ENCODE measurements around the gene ADAMTS2. TPM values are rescaled to one million over a fixed set of nuclear protein-coding genes. Genes with fewer than 3 reads are reported as not detected.
A peak's percentile ranks its signal among the peaks of the same experiment; 100 is the strongest.

The ADAMTS2 gene
- total and polyA plus RNA-seq, 2 of the 4 experiments (the other 2 are of a cell fraction): 19.0 to 58.8 TPM

GRCh38 chr5:179316982-179317381, 28.3 kb downstream of the ADAMTS2 start:
- CTCF ChIA-PET: no interaction called here
- no peak overlapping the region for H2AFZ ChIP-seq (replicated peaks; ENCODE audit: low read length, poor library complexity)
- TF ChIP-seq NFE2L2 (IDR thresholded peaks at IDR 0.05; ENCODE audit: low read depth, low read length) (no peak), CTCF (conservative IDR thresholded peaks at IDR 0.05; ENCODE audit: low read depth, low read length) (no peak), USF2 (IDR thresholded peaks at IDR 0.05; ENCODE audit: low read depth, low read length) (no peak), BHLHE40 (IDR thresholded peaks at IDR 0.05; ENCODE audit: low read depth, low read length) (no peak), ELK1 (IDR thresholded peaks at IDR 0.05; ENCODE audit: borderline replicate concordance, low read depth, low read length) (no peak), POLR2A (IDR thresholded peaks at IDR 0.05; ENCODE audit: low read depth, low read length) (no peak), CHD1 (IDR thresholded peaks at IDR 0.05; ENCODE audit: low read depth, low read length) (no peak), SMC3 (IDR thresholded peaks at IDR 0.05; ENCODE audit: low read depth, low read length) (no peak), RFX5 (IDR thresholded peaks at IDR 0.05; ENCODE audit: low read depth, low read length) (no peak), MAZ (IDR thresholded peaks at IDR 0.05; ENCODE audit: borderline replicate concordance, low read depth, low read length) (no peak), FOS (IDR thresholded peaks at IDR 0.05; ENCODE audit: low read depth, low read length) (no peak), MXI1 (IDR thresholded peaks at IDR 0.05; ENCODE audit: borderline replicate concordance, low read depth, low read length) (no peak), RAD21 (IDR thresholded peaks at IDR 0.05; ENCODE audit: low read length) (no peak), CEBPB (IDR thresholded peaks at IDR 0.05; ENCODE audit: low read depth, low read length) (no peak), RCOR1 (IDR thresholded peaks at IDR 0.05; ENCODE audit: insufficient replicate concordance, low read length) (no peak), MAFK (IDR thresholded peaks at IDR 0.05; ENCODE audit: low read depth, low read length) (no peak)
- peak overlapping the region; percentile 37; the same call in 1 of the 2 replicates for H2AK5ac ChIP-seq (ENCODE audit: low read depth, low read length)
- POLR2A ChIA-PET (ENCODE audit: unreplicated experiment): no interaction called here
- peaks cover 22 to 86% of the 10 kb centered on the region in 2 experiments for H3K79me1 ChIP-seq (ENCODE audit: low read depth in 1 of 2, low read length in 2 of 2)
- no peak overlapping the region for H2AK9ac ChIP-seq (replicated peaks; ENCODE audit: low read depth, low read length, poor library complexity)
- H3K4me2 ChIP-seq (ENCODE audit: low read depth, low read length): no peak overlapping the region
- H3K27ac ChIP-seq (ENCODE audit: insufficient read depth, low read length): no peak overlapping the region
- dilution Hi-C loops (cut with HindIII; ENCODE audit: low sequenced_read_pairs, unreplicated experiment): no loop called here
- DNase-seq: no peak
- H4K20me1 ChIP-seq (ENCODE audit: insufficient read depth, low read length): peaks cover 16% of the 10 kb centered on the region
- no peaks in the 10 kb centered on the region for H3K27me3 ChIP-seq (ENCODE audit: control insufficient read depth, insufficient read depth, low read length)
- ATAC-seq (ENCODE audit: low read depth): no peak
- no peak overlapping the region for H3K9ac ChIP-seq (ENCODE audit: low read depth, low read length)
- no peak overlapping the region for H3K23ac ChIP-seq (ENCODE audit: low read depth, low read length)
- in situ Hi-C loops (cut with MboI; ENCODE audit: low sequenced_read_pairs): no loop called here
- intact Hi-C loops (cut with micrococcal nuclease): no loop called here
- no peak overlapping the region for H4K91ac ChIP-seq (ENCODE audit: insufficient read depth, low read depth, low read length)
- H2BK20ac ChIP-seq (ENCODE audit: low read depth, low read length): no peak overlapping the region
- no TSS peak for BruUV-seq (replicated peaks)
- peaks cover 3% of the 10 kb centered on the region for H3K9me3 ChIP-seq (ENCODE audit: control insufficient read depth, insufficient read depth, low read length)
- H4K8ac ChIP-seq (ENCODE audit: low read depth in 2 of 2, low read length in 2 of 2): no peak overlapping the region
- no peak overlapping the region for H3K4me3 ChIP-seq (ENCODE audit: insufficient read depth, low read depth, low read length)
- no peak overlapping the region for H3K14ac ChIP-seq (replicated peaks; ENCODE audit: low read depth, low read length)
- no peaks in the 10 kb centered on the region; the same call in 1 of the 2 replicates for H3K36me3 ChIP-seq (ENCODE audit: control insufficient read depth, insufficient read depth, low read length)
- WGBS, 2 experiments (ENCODE audit: extremely low coverage in 2 of 2, insufficient read length in 1 of 2): 100% methylated on average over 1 of the region's 6 CpGs; no CpG with 5 or more reads in 1 of the 2 experiments
- peaks cover 23% of the 10 kb centered on the region for H3K4me1 ChIP-seq (ENCODE audit: control insufficient read depth, insufficient read depth, low read length)
- H3K9me1 ChIP-seq (ENCODE audit: insufficient read depth, low read length): peaks cover 32% of the 10 kb centered on the region
- H3K56ac ChIP-seq (ENCODE audit: extremely low read depth, insufficient read depth, low read length): no peak overlapping the region
- no peak overlapping the region for H2BK120ac ChIP-seq (ENCODE audit: low read depth, low read length)
- no peak overlapping the region for H2BK15ac ChIP-seq (ENCODE audit: low read depth, low read length)
- no peak overlapping the region for H4K5ac ChIP-seq (ENCODE audit: low read depth, low read length)
- 0 out of 2 replicates have a peak overlapping the region, but pooled peaks have one; percentile 29 for H3K4ac ChIP-seq (ENCODE audit: low read depth, low read length)
- no peak overlapping the region for H3K18ac ChIP-seq (ENCODE audit: low read depth, low read length)
- H2BK5ac ChIP-seq (ENCODE audit: low read depth, low read length, poor library complexity, severe bottlenecking): no peak overlapping the region
